Spleen (tissue), 11 donors: ENCODE measurements around the gene PLD5. TPM values are rescaled to one million over a fixed set of nuclear protein-coding genes. Genes with fewer than 3 reads are reported as not detected.
"Not testable (repeated sequence)": the region's sequence is repeated elsewhere in the genome, so short reads cannot be mapped to it uniquely, and the experiment has no call there.

ENCODE experiments used
- DNase-seq: peaks from one replicate; pipeline ENCODE4 v3.0.0-alpha.2; 2020
- H3K27ac ChIP-seq, 8 donors: fragments of 200-600 bp; sonication (generic) in 7 of 8; 1 replicate in 4 of 8; 2 replicates in 4 of 8; pipeline versions ENCODE4 v1.5.0 to v1.8.0; 2016 to 2021; ENCODE audit warnings: inconsistent platforms in 4 of 8, mild to moderate bottlenecking in 4 of 8, moderate library complexity in 1 of 8
- H3K27me3 ChIP-seq, 7 donors: fragments of 200-600 bp; sonication (generic) in 6 of 7; replicated peaks in 1 of 7; 1 replicate in 4 of 7; 2 replicates in 3 of 7; pipeline versions ENCODE4 v1.5.0 to v1.8.0; 2016 to 2021; ENCODE audit warnings: inconsistent platforms in 3 of 7, mild to moderate bottlenecking in 1 of 7
- H3K36me3 ChIP-seq, 6 donors: fragments of 200-600 bp; sonication (generic) in 5 of 6; 1 replicate in 4 of 6; 2 replicates in 2 of 6; pipeline versions ENCODE4 v1.5.0 to v1.8.0; 2016 to 2021; ENCODE audit warnings: inconsistent platforms in 2 of 6
- H3K4me1 ChIP-seq, 6 donors: fragments of 200-600 bp; sonication (generic) in 5 of 6; 1 replicate in 3 of 6; 2 replicates in 3 of 6; pipeline versions ENCODE4 v1.5.0 to v1.8.0; 2016 to 2021; ENCODE audit warnings: inconsistent platforms in 3 of 6
- H3K4me3 ChIP-seq, 8 donors: fragments of 200-600 bp; sonication (generic) in 7 of 8; 1 replicate in 4 of 8; 2 replicates in 4 of 8; pipeline versions ENCODE4 v1.5.0 to v1.8.0; 2016 to 2021; ENCODE audit warnings: inconsistent platforms in 4 of 8, mild to moderate bottlenecking in 4 of 8, moderate library complexity in 2 of 8
- H3K9me3 ChIP-seq, 8 donors: fragments of 200-600 bp; sonication (generic) in 7 of 8; 1 replicate in 4 of 8; 2 replicates in 4 of 8; pipeline versions ENCODE4 v1.5.0 to v1.8.0; 2016 to 2021; ENCODE audit warnings: inconsistent platforms in 4 of 8
- CTCF ChIP-seq, 11 experiments: fragments of 200-600 bp in 7 of 11; fragments of 450-650 bp in 4 of 11; sonication (generic) in 4 of 11; IDR thresholded peaks in 8 of 11; conservative IDR thresholded peaks in 3 of 11; 1 replicate in 7 of 11; 2 replicates in 4 of 11; pipeline versions ENCODE4 v1.4.0 to v1.8.0; 2016 to 2021; ENCODE audit warnings: antibody characterized with exemption in 11 of 11, inconsistent platforms in 4 of 11, mild to moderate bottlenecking in 1 of 11
- POLR2A ChIP-seq, 3 donors: fragments of 450-650 bp; IDR thresholded peaks; one replicate each; pipeline ENCODE4 v1.5.1; 2017; ENCODE audit warnings: antibody characterized with exemption in 3 of 3, mild to moderate bottlenecking in 1 of 3
- POLR2AphosphoS5 ChIP-seq, 3 donors: sonication (generic); formaldehyde crosslinking; IDR thresholded peaks; one replicate each; pipeline ENCODE4 v1.5.1; 2017; ENCODE audit warnings: antibody characterized with exemption in 3 of 3
- WGBS, 5 donors: extraction: QIAGEN DNeasy Blood & Tissue Kit in 3 of 5; methylation state at CpG; one replicate each; pipeline versions ENCODE4 v1.1.5 to v1.1.7; 2013 to 2018; 5-methylcytosine and 5-hydroxymethylcytosine counted together
- intact Hi-C: fragments of 100-400 bp; cut with DNase I; formaldehyde crosslinking; loops from one replicate; pipeline ENCODE4 v1.15.0; 2023; ENCODE audit warnings: low total_unique reads
- polyA plus RNA-seq, 3 donors: library from polyadenylated mRNA; stranded (reverse); fragments of 200-250 nt; gene quantifications; one replicate each; pipeline ENCODE4 v1.2.1, GENCODE V29; 2013
- total RNA-seq, 7 donors: library from RNA; depleted of rRNA in 3 of 7; stranded (reverse); fragments of >200 nt in 3 of 7; fragmentation: NEBNext Ultra II Directional in 4 of 7; extraction: Animal tissue kit (Norgen Biotek cat#: 25700) in 4 of 7; gene quantifications; one replicate each; pipeline versions ENCODE4 v1.1.0 to v1.2.1, GENCODE V29; 2016 to 2021
- donor health status: healthy with polysubstance abuse.
- donor health status: DM: no; HTN: no; CAD: no; lungs with moderate emphysema.
- donor health status: DM: no; HTN: no; CAD: no.
- donor health status: Bipolar disorder and iron deficiency.
- donor health status: healthy.
- donor health status: DM: no; HTN: no; CAD: no.
- donor health status: DM: yes; HTN: yes; CAD: no.

Gene PLD5
- total and polyA plus RNA-seq, 10 donors: 0.17 to 1.0 (median 0.44) TPM; not detected in 1

DNA sequence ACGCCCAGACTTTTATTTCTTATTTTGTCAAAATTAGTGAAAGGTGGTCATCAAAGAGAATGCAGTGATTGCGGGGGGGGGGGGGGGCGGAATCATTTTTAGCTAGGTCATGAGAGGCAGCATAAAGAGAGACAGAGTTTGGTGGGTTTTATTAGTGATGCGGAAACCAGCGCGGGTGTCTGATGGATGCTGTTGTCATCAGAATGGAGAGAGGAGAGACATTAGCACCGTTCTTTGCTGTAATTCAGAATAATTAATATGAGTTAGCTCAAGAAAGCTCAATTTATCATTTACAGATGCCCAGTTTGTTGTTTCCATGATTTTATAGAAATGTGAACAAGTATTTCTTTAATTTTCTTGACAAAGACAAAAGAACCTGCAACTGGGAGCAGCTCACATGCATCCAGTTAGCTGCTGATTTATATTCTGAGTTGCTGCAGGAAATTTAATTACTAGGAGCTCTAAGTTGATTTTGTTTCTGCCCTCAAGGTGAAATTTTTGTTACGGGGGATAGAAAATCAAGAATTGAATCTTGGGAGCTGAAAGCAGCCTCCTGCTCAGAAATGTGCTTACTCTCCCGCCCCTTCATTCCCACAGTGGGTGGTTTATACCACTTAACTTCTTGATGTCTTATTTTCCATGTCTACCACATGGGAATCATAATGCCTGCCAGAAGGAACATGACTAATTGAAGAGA lies 392.2 kb downstream of the PLD5 start:
- no peak for DNase-seq
- TF ChIP-seq CTCF (IDR thresholded peaks at IDR 0.05 in 8 of 11, conservative IDR thresholded peaks at IDR 0.05 in 3 of 11): no peak
- no peak for TF ChIP-seq POLR2AphosphoS5 (IDR thresholded peaks at IDR 0.05)
- no peak for TF ChIP-seq POLR2A (IDR thresholded peaks at IDR 0.05)
- Histone ChIP-seq H3K4me3 (no peak overlapping the region), H3K27me3 (no peaks in the 10 kb centered on the region), H3K36me3 (no peaks in the 10 kb centered on the region), H3K9me3 (peaks cover 0 to 12% (median 2%) of the 10 kb centered on the region in 8 donors), H3K27ac (no peak overlapping the region), H3K4me1 (no peaks in the 10 kb centered on the region)
- 75 to 85% (median 83%) methylated on average over 8 to 9 of the region's 9 CpGs for whole genome bisulfite sequencing, 5 donors
- intact Hi-C loops: no loop called here

- Histone ChIP-seq H3K27ac (no peak overlapping the region), H3K4me3 (no peak overlapping the region), H3K9me3 (peaks cover 0 to 12% (median 2%) of the 10 kb centered on the region in 8 donors), H3K27me3 (no peaks in the 10 kb centered on the region), H3K4me1 (no peaks in the 10 kb centered on the region), H3K36me3 (no peaks in the 10 kb centered on the region)
- TF ChIP-seq POLR2A (IDR thresholded peaks at IDR 0.05): no peak
- TF ChIP-seq POLR2AphosphoS5 (IDR thresholded peaks at IDR 0.05): no peak
- no peak for TF ChIP-seq CTCF (IDR thresholded peaks at IDR 0.05 in 8 of 11, conservative IDR thresholded peaks at IDR 0.05 in 3 of 11)
- intact Hi-C loops: no loop called here
- 65 to 78% (median 69%) methylated on average over 8 of the region's 8 CpGs for WGBS, 5 donors
- DNase-seq: no peak
These were observed 395.5 kb downstream of the PLD5 start for GRCh38 chr1:242128951-242129502.

DNA sequence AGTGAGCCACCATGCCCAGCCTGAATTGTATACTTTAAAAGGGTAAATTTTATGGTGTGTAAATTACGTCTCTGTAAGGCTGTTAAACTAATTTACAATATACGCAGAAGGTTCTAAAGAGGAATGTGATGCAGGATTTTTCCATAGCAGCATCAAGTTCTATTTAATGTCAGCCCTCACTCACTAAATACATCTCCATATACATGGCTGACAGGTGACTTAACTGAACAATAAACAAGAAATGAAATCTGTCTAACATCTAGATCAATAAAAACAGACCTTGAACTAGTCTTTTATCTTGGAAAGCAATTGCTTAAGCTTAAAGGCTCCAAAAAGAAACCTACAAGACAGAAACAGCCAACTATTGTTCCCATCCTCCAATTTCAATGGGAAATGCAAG lies 404.1 kb downstream of the PLD5 start:
- Histone ChIP-seq H3K36me3 (no peaks in the 10 kb centered on the region), H3K9me3 (no peaks in the 10 kb centered on the region), H3K4me3 (no peak overlapping the region), H3K27me3 (no peaks in the 10 kb centered on the region), H3K27ac (no peak overlapping the region), H3K4me1 (no peaks in the 10 kb centered on the region)
- WGBS, 5 donors: 77 to 84% (median 83%) methylated on average over 2 of the region's 2 CpGs
- DNase-seq: no peak
- intact Hi-C loops: no loop called here
- TF ChIP-seq POLR2AphosphoS5 (IDR thresholded peaks at IDR 0.05): no peak
- no peak for TF ChIP-seq POLR2A (IDR thresholded peaks at IDR 0.05)
- TF ChIP-seq CTCF (IDR thresholded peaks at IDR 0.05 in 8 of 11, conservative IDR thresholded peaks at IDR 0.05 in 3 of 11): no peak

DNA sequence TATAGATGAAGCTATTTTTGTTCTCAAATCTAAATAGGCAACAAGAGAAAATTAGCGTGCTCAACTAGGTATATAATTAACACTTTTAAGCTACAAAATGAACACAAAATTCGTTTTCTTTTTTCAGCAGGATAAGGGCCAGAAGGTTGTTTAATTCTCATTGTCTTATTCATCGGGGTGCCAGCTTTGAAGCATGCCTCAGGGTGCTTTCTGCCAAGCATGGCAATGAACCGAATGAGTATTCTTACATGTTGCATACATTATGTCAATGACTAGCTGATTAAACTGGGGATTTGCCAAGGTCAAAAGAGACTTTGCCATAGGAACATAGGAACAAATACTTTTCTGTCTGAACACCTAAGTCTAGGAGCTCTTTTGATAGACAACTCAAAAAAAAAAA lies 423.6 kb downstream of the PLD5 start:
- intact Hi-C loops: no loop called here
- TF ChIP-seq POLR2A (IDR thresholded peaks at IDR 0.05): no peak
- no peak for TF ChIP-seq CTCF (IDR thresholded peaks at IDR 0.05 in 8 of 11, conservative IDR thresholded peaks at IDR 0.05 in 3 of 11)
- no peak for TF ChIP-seq POLR2AphosphoS5 (IDR thresholded peaks at IDR 0.05)
- WGBS, 5 donors: 68 to 83% (median 79%) methylated on average over 4 of the region's 4 CpGs
- DNase-seq: no peak
- Histone ChIP-seq H3K4me1 (no peaks in the 10 kb centered on the region), H3K27me3 (no peaks in the 10 kb centered on the region), H3K4me3 (no peak overlapping the region), H3K27ac (no peak overlapping the region), H3K36me3 (no peaks in the 10 kb centered on the region), H3K9me3 (peaks cover 0 to 3% (median 0%) of the 10 kb centered on the region in 8 donors)

DNA sequence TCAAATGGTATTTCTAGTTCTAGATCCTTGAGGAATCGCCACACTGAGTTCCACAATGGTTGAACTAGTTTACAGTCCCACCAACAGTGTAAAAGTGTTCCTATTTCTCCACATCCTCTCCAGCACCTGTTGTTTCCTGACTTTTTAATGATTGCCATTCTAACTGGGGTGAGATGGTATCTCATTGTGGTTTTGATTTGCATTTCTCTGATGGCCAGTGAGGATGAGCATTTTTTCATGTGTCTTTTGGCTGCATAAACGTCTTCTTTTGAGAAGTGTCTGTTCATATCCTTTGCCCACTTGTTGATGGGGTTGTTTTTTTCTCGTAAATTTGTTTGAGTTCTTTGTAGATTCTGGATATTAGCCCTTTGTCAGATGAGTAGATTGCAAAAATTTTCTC lies 427.2 kb downstream of the PLD5 start:
- H3K4me3 ChIP-seq, H3K36me3 ChIP-seq, H3K9me3 ChIP-seq, H3K27me3 ChIP-seq, H3K4me1 ChIP-seq, H3K27ac ChIP-seq, intact Hi-C loops, DNase-seq: not testable (repeated sequence)
- WGBS, 5 donors: 62 to 83% (median 74%) methylated on average over 3 of the region's 3 CpGs
